Stimulated activated naive CD8-positive, alpha-beta T cell treated with anti-CD3 and anti-CD28 coated beads, Interleukin-15, amount 100 ng/mL, for 72 hours (primary cell): ENCODE data around the gene VEPH1.

Experiments
- ATAC-seq: fragments of 150-1000 bp; cut with Tn5 transposase; 2 replicates; pipeline ENCODE4 v1.10.0; 2021; ENCODE audit warnings: mild to moderate bottlenecking, moderate library complexity
- DNase-seq, 2 donors: peaks; one replicate each; pipeline ENCODE4 v3.0.0; 2021 to 2022
- H3K27ac Mint-ChIP-seq, 2 donors: one replicate each; pipeline ENCODE4 v1.8.0; 2022; ENCODE audit warnings: mild to moderate bottlenecking in 2 of 2, mixed read lengths in 2 of 2, moderate library complexity in 2 of 2
- H3K27me3 Mint-ChIP-seq: one replicate; pipeline ENCODE4 v1.8.0; 2022; ENCODE audit warnings: mixed read lengths
- H3K4me1 Mint-ChIP-seq: one replicate; pipeline ENCODE4 v1.8.0; 2022; ENCODE audit warnings: mild to moderate bottlenecking, mixed read lengths
- H3K4me3 Mint-ChIP-seq, 2 donors: one replicate each; pipeline ENCODE4 v1.8.0; 2022; ENCODE audit warnings: mild to moderate bottlenecking in 2 of 2, mixed read lengths in 2 of 2, moderate library complexity in 1 of 2
- H3K9me3 Mint-ChIP-seq, 2 donors: one replicate each; pipeline ENCODE4 v1.8.0; 2022; ENCODE audit warnings: mixed read lengths in 2 of 2

The VEPH1 gene

GRCh38 chr3:157502916-157503595 lies at the start of gene VEPH1:
TSS of gene VEPH1 (minus strand) at chr3:157503416. CDS start at chr3:157495349, 8,067 bp downstream.
- Mint-ChIP-seq H3K4me3 (no peak within 1 kb of the TSS), H3K27ac (no peak within 1 kb of the TSS), H3K4me1 (peaks cover 10% of the 10 kb centered on the region), H3K9me3 (no peaks in the 10 kb centered on the region), H3K27me3 (peaks cover 45% of the 10 kb centered on the region)
- DNase-seq (no peak), ATAC-seq (no peak)

DNA sequence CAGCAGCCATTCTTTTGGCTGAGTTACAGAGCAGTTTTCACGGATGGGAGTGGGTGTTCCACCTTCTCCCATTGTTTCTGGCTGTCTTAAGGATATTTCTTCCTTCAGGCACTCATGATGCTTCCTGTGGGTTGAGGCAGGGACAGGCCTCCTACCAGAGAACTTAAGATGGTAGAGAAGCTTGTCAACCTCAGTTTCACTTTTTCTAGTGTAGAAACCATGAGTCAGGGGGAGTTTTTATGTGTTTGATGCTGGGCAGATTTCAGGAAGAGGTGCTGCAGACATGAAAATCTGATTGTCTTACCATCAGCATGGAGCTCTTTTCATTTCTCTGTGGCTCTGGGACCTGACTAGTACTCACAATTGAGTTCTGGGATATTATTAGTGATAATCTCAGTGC lies 48.7 kb upstream of the VEPH1 start:
- H3K4me3 Mint-ChIP-seq = no peak overlapping the region
- peaks cover 35% of the 10 kb centered on the region for H3K27me3 Mint-ChIP-seq
- DNase-seq (no peak), ATAC-seq (no peak)
- no peaks in the 10 kb centered on the region for H3K4me1 Mint-ChIP-seq
- H3K9me3 Mint-ChIP-seq = peaks cover 6 to 15% of the 10 kb centered on the region in 2 donors
- H3K27ac Mint-ChIP-seq = no peak overlapping the region

- Mint-ChIP-seq H3K4me3 (no peak overlapping the region), H3K27me3 (peaks cover 14% of the 10 kb centered on the region), H3K27ac (no peak overlapping the region), H3K4me1 (no peaks in the 10 kb centered on the region), H3K9me3 (peaks cover 6 to 15% of the 10 kb centered on the region in 2 donors)
- ATAC-seq = no peak
- no peak for DNase-seq
Observed at GRCh38 chr3:157549498-157549897, 46.3 kb upstream of the VEPH1 start.

DNA sequence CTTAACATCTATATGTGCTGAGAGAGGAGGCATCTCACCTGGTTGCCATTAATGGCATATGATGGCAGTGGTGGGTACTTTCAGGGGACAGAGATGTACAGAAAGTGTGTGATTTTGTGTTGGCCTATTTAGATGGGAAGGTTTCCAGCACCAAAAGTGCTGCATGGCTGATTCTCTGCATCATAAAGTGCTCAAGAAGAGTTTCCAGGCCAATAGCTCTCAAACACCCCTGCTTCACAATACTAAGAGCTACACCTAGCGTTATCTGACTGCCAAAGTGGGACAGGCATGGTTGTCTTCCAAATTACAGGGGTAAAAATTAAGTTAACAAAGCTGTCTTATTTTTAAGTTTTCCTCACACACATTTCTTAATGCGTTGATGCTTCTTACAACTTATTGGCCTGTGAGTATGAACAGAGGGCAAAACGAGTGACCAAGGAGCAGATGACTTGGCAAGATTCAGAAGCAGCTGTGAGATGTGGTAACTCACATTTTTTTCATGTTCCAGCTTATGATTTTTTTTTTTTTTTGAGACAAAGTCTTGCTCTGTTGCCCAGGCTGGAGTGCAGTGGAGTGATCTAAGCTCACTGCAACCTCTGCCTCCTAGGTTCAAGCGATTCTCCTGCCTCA lies 41.4 kb upstream of the VEPH1 start:
- ATAC-seq (no peak), DNase-seq (no peak)
- Mint-ChIP-seq H3K9me3 (peaks cover 5 to 21% of the 10 kb centered on the region in 2 donors), H3K27ac (no peak overlapping the region), H3K4me3 (no peak overlapping the region), H3K27me3 (peaks cover 56% of the 10 kb centered on the region), H3K4me1 (no peaks in the 10 kb centered on the region)

- Mint-ChIP-seq H3K4me1 (no peaks in the 10 kb centered on the region), H3K27me3 (peaks cover 59% of the 10 kb centered on the region), H3K9me3 (peaks cover 5 to 21% of the 10 kb centered on the region in 2 donors), H3K4me3 (no peak overlapping the region), H3K27ac (no peak overlapping the region)
- ATAC-seq (no peak), DNase-seq (no peak)
Observed at GRCh38 chr3:157543501-157544035, 40.4 kb upstream of the VEPH1 start.

- Mint-ChIP-seq H3K4me1 (no peaks in the 10 kb centered on the region), H3K9me3 (peaks cover 5 to 21% of the 10 kb centered on the region in 2 donors), H3K27me3 (peaks cover 54% of the 10 kb centered on the region), H3K4me3 (no peak overlapping the region), H3K27ac (no peak overlapping the region)
- no peak for DNase-seq
- ATAC-seq = no peak
Observed at GRCh38 chr3:157542711-157543500, 39.7 kb upstream of the VEPH1 start.

DNA sequence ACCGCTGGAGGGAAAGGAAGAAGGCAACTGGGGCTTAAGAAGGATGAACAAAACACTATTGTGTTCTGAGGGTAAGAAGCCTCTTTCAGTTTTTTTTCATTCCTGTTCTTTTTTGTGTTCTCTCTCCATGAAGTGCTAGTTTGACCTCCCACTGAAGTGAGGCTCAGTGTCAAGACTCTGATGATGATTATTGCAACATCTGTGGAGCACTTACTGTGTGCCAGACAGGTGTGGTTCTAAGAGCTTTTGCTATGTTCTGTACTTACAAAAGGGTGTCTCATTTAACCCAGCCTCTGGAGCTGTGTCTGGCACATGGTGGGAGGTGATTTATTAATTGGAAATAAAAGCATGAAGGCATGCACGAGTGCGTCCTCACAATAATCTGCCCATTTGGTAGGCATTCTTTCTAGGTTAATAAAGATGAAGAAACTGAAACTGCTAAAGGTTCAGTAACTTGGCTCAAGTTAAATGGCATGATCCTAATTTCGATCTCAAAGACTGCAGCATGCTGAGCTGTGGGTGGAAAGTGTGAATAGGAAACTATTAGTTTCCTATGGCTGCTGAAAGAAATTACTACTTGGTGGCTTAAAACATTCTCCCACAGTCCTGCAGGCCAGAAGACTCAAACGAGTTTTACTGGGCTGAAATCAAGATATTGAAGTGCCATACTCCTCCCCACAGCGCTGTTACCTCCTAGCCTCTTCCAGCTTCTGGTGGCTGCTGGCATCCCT lies 38.5 kb upstream of the VEPH1 start:
- H3K4me3 Mint-ChIP-seq = no peak overlapping the region
- H3K4me1 Mint-ChIP-seq = no peaks in the 10 kb centered on the region
- H3K27ac Mint-ChIP-seq = no peak overlapping the region
- ATAC-seq (no peak), DNase-seq (no peak)
- peaks cover 47% of the 10 kb centered on the region for H3K27me3 Mint-ChIP-seq
- H3K9me3 Mint-ChIP-seq = peaks cover 5 to 21% of the 10 kb centered on the region in 2 donors

DNA sequence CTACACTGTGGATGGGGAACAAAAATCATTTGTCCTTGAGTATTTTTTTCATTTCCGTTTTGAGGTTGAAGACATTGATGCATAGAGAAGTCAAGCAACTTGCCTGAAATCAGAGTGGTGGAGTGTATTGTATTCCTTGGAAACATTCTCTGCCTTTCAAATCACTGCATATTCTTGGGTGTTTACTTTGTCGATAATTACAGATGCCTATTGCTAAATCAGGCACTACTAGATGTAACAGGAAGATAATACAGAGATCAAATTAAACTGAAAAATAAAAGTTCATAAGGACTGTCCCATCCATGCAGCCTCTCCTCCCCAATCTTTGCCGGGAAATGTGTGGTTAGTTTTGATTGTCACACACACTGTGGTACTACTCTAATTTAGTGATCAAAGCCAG lies 37.4 kb upstream of the VEPH1 start:
- no peak for ATAC-seq
- Mint-ChIP-seq H3K27me3 (peaks cover 47% of the 10 kb centered on the region), H3K4me3 (no peak overlapping the region), H3K27ac (no peak overlapping the region), H3K9me3 (peaks cover 5 to 21% of the 10 kb centered on the region in 2 donors), H3K4me1 (no peaks in the 10 kb centered on the region)
- DNase-seq = no peak

GRCh38 chr3:157535667-157536066 lies 32.5 kb upstream of the VEPH1 start:
- H3K4me1 Mint-ChIP-seq = no peaks in the 10 kb centered on the region
- no peak for DNase-seq
- H3K9me3 Mint-ChIP-seq = no peaks in the 10 kb centered on the region
- H3K4me3 Mint-ChIP-seq = no peak overlapping the region
- H3K27ac Mint-ChIP-seq = no peak overlapping the region
- ATAC-seq = no peak
- H3K27me3 Mint-ChIP-seq = peaks cover 9% of the 10 kb centered on the region

- no peaks in the 10 kb centered on the region for H3K9me3 Mint-ChIP-seq
Observed at GRCh38 chr3:157534725-157535161, 31.5 kb upstream of the VEPH1 start.

DNA sequence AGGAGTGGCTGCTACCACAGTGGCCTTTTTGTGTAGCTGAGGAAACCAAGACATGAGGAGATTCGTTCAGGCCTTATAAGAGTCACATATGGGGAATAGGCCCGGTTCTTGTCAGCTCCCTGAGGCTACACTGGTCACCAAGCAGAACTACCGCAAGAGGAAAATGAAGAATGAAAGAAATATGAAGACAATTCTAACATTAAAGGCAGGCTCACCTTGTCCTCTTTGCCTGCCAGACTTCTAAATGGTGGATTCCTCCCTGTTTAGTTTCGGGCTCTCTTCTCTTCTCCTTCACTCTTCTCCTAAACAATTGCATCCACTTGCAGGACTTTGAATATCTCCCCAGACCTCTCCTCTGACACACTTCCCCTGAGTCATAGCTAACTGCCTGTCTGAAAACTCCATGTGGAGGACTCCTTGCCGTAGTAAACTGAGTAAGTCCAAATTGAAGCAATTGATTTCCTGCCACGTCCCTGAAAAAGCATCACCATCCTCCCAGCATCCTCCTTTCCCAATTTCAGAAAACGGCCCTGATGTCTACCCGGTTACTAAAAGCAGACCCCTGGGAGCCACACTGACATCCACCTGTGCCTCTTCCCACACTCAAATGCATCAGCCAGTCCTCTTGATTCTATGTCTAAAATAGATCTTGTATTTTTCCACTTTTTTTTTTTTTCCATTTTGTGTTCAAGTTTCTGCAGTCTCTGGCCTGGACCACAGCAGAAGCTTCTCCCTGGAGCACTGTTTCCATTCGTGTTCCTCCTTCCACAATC lies 30.3 kb upstream of the VEPH1 start:
- H3K4me1 Mint-ChIP-seq = no peaks in the 10 kb centered on the region

More at GRCh38 chr3:157534725-157535161, 31.5 kb upstream of the VEPH1 start:
- ATAC-seq (no peak), DNase-seq (no peak)
- Mint-ChIP-seq H3K27me3 (peaks cover 4% of the 10 kb centered on the region), H3K27ac (no peak overlapping the region), H3K4me1 (no peaks in the 10 kb centered on the region), H3K4me3 (no peak overlapping the region)

GRCh38 chr3:157532529-157533297 lies 29.5 kb upstream of the VEPH1 start:
- ATAC-seq (peak; percentile 73), DNase-seq (peak; percentile 14 to 18)
- no peaks in the 10 kb centered on the region for H3K27me3 Mint-ChIP-seq

More for the DNA sequence above, 30.3 kb upstream of the VEPH1 start:
- H3K4me3 Mint-ChIP-seq = no peak overlapping the region
- no peaks in the 10 kb centered on the region for H3K27me3 Mint-ChIP-seq
- DNase-seq = no peak
- H3K27ac Mint-ChIP-seq = no peak overlapping the region
- ATAC-seq = no peak
- no peaks in the 10 kb centered on the region for H3K9me3 Mint-ChIP-seq

DNA sequence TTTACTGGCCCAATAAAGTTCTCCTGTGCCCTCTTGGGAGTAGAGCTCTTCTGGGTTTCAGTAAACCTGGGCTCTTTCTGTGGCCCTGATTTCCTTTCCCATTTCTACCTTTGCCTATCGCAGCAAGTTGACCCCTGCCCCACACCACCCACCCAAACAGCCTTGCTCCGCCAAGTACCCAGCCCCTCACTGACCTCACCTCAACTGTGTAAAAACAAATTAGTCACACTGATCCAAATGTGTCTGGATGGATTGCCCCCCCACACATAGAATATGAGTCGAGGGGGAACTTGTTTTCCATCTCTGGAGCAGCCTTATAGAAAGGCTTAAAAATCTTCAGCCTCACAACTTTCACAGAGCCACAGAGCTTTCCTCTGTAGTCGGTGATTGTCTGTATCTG lies 28.6 kb upstream of the VEPH1 start:
- no peaks in the 10 kb centered on the region for H3K27me3 Mint-ChIP-seq
- H3K27ac Mint-ChIP-seq = no peak overlapping the region
- no peak for DNase-seq
- peak; percentile 21 for ATAC-seq
- no peak overlapping the region for H3K4me3 Mint-ChIP-seq
- no peaks in the 10 kb centered on the region for H3K9me3 Mint-ChIP-seq
- no peaks in the 10 kb centered on the region for H3K4me1 Mint-ChIP-seq

More at GRCh38 chr3:157532529-157533297, 29.5 kb upstream of the VEPH1 start:
- Mint-ChIP-seq H3K4me1 (no peaks in the 10 kb centered on the region), H3K4me3 (no peak overlapping the region), H3K9me3 (no peaks in the 10 kb centered on the region), H3K27ac (no peak overlapping the region)

DNA sequence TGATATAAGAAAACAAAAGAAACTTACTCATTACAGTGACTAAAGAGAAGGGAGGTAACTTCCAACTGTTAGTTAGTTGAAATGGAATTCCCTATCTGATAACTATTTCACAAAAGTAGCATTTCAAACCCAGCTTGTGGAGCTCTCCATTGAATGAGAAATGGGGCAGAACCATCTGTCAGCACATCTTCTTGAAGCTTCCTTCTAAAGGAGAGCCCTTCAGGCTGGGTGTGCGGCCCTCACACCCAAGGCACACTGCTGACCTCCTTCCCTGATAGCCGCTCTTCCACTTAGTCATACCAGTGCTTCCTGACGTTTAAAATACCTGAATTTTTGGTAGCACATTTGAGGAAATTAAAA lies 28.1 kb upstream of the VEPH1 start:
- no peaks in the 10 kb centered on the region for H3K4me1 Mint-ChIP-seq
- H3K9me3 Mint-ChIP-seq = no peaks in the 10 kb centered on the region
- no peak overlapping the region for H3K27ac Mint-ChIP-seq
- ATAC-seq (no peak), DNase-seq (no peak)
- H3K27me3 Mint-ChIP-seq = no peaks in the 10 kb centered on the region
- no peak overlapping the region for H3K4me3 Mint-ChIP-seq
